ENCODE measurements around the gene CLEC1A.

DNA sequence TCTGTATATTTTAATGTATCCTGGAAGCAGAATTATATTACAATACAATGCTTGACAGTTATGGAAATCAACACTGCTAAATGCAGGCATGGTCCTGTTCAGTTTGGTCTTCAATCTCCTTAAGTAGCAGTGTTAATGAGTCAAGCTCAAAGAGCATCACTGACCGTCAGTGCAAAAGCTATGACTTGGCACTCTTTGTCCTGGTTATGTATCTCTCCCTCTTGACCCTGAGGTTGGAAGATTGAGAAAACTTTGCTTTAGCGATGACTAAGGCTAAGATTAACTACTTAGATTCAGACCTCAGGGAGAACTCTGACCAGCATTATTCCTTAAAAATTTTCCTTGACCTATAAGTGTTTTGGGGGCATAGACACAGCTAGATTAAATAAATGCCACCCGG is 20.3 kb upstream of the CLEC1A start:
- TF ChIP-seq, protein P1, sequence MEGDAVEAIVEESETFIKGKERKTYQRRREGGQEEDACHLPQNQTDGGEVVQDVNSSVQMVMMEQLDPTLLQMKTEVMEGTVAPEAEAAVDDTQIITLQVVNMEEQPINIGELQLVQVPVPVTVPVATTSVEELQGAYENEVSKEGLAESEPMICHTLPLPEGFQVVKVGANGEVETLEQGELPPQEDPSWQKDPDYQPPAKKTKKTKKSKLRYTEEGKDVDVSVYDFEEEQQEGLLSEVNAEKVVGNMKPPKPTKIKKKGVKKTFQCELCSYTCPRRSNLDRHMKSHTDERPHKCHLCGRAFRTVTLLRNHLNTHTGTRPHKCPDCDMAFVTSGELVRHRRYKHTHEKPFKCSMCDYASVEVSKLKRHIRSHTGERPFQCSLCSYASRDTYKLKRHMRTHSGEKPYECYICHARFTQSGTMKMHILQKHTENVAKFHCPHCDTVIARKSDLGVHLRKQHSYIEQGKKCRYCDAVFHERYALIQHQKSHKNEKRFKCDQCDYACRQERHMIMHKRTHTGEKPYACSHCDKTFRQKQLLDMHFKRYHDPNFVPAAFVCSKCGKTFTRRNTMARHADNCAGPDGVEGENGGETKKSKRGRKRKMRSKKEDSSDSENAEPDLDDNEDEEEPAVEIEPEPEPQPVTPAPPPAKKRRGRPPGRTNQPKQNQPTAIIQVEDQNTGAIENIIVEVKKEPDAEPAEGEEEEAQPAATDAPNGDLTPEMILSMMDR (IDR thresholded peaks at IDR 0.05): no peak
- no peak for TF ChIP-seq POLR2A (IDR thresholded peaks at IDR 0.05)

All from uterus (tissue), 2 donors.